Endothelial cell of umbilical vein (primary cell): Measurements from ENCODE around the gene DCUN1D2. TPM values are rescaled to one million over a fixed set of nuclear protein-coding genes. Genes with fewer than 3 reads are reported as not detected.
"Not testable (repeated sequence)": the region's sequence is repeated elsewhere in the genome, so short reads cannot be mapped to it uniquely, and the experiment has no call there.

ENCODE experiments used
- BruUV-seq: library from RNA; stranded (reverse); fragments of 400-500 nt; replicated peaks from 2 replicates; lab custom pipeline; 2021; lab: Mats Ljungman, UMichigan
- CTCF ChIA-PET: fragments of 300-600, 350-600 bp; sonication (Branson Sonifier 250); formaldehyde crosslinking; loops from one replicate; lab custom pipeline; 2021; ENCODE audit warnings: antibody characterized with exemption, inconsistent platforms; lab: Charles Lee
- POLR2A ChIA-PET: fragments of 300-600, 350-600 bp; sonication (Branson Sonifier 250); formaldehyde crosslinking; loops from one replicate; lab custom pipeline; 2021; ENCODE audit warnings: antibody characterized with exemption, inconsistent platforms; lab: Charles Lee
- DNase-seq: peaks from one replicate; pipeline ENCODE4 v3.0.0-alpha.2; 2011; ENCODE audit warnings: low read depth, low spot score
- FAIRE-seq: peaks from 2 replicates; lab custom pipeline; 2011; peaks lifted over from hg19 to GRCh38; lab: Jason Lieb, UNC
- H2AFZ ChIP-seq: 2 replicates; pipeline ENCODE4 v1.6.0; 2012; ENCODE audit warnings: low read depth, low read length, control low read depth, inconsistent platforms
- H3K27ac ChIP-seq: 2 replicates; pipeline ENCODE4 v1.5.1; 2011; ENCODE audit warnings: low read depth, mild to moderate bottlenecking, control low read depth, low read length, moderate library complexity; ENCODE audit not compliant: insufficient read depth
- H3K27me3 ChIP-seq, 2 experiments: 2 replicates each; pipeline versions ENCODE4 v1.6.0 to v1.6.1; 2011; ENCODE audit warnings: low read length in 2 of 2, mixed read lengths in 1 of 2; ENCODE audit not compliant: control insufficient read depth in 2 of 2, insufficient read depth in 2 of 2
- H3K36me3 ChIP-seq, 2 experiments: 2 replicates in 1 of 2; 3 replicates in 1 of 2; pipeline ENCODE4 v1.5.1; 2011; ENCODE audit warnings: low read length in 2 of 2, mild to moderate bottlenecking in 1 of 2, moderate library complexity in 1 of 2; ENCODE audit not compliant: control insufficient read depth in 2 of 2, insufficient read depth in 2 of 2; ENCODE audit errors: extremely low read depth in 1 of 2
- H3K4me1 ChIP-seq: 3 replicates; pipeline ENCODE4 v1.5.1; 2011; ENCODE audit warnings: mild to moderate bottlenecking, low read length; ENCODE audit not compliant: control insufficient read depth, insufficient read depth; ENCODE audit errors: extremely low read depth
- H3K4me2 ChIP-seq: 2 replicates; pipeline ENCODE4 v1.6.1; 2011; ENCODE audit warnings: low read length, control low read depth, mixed read lengths; ENCODE audit not compliant: insufficient read depth
- H3K4me3 ChIP-seq, 3 experiments: fragments of 200-600 bp in 1 of 3; sonication (generic), shearing (Covaris generic) in 1 of 3; replicated peaks in 1 of 3; 2 replicates each; pipeline ENCODE4 v1.5.1; 2011 to 2016; ENCODE audit warnings: control low read depth in 3 of 3, low read length in 3 of 3, mild to moderate bottlenecking in 2 of 3, inconsistent platforms in 1 of 3, low read depth in 1 of 3, moderate library complexity in 1 of 3; ENCODE audit not compliant: insufficient read depth in 1 of 3
- H3K79me2 ChIP-seq: 2 replicates; pipeline ENCODE4 v1.6.0; 2012; ENCODE audit warnings: low read length, inconsistent platforms; ENCODE audit not compliant: control insufficient read depth, insufficient read depth
- H3K9ac ChIP-seq: replicated peaks from 2 replicates; pipeline ENCODE3; 2011; ENCODE audit warnings: low read length, control low read depth; ENCODE audit not compliant: insufficient read depth; ENCODE audit errors: extremely low read depth
- H3K9me1 ChIP-seq: replicated peaks from 3 replicates; pipeline ENCODE4 v1.6.0; 2011; ENCODE audit warnings: mild to moderate bottlenecking, low read length; ENCODE audit not compliant: control insufficient read depth, insufficient read depth; ENCODE audit errors: extremely low read depth
- H3K9me3 ChIP-seq: replicated peaks from 2 replicates; pipeline ENCODE4 v1.5.1; 2012; ENCODE audit warnings: low read length, inconsistent platforms; ENCODE audit not compliant: control insufficient read depth, insufficient read depth
- H4K20me1 ChIP-seq: replicated peaks from 2 replicates; pipeline ENCODE3; 2011; ENCODE audit warnings: mild to moderate bottlenecking, low read length; ENCODE audit not compliant: control insufficient read depth, insufficient read depth; ENCODE audit errors: extremely low read depth
- EZH2 ChIP-seq: IDR thresholded peaks from 2 replicates; pipeline ENCODE4 v1.6.1; 2012; ENCODE audit warnings: borderline replicate concordance, low read depth, mild to moderate bottlenecking, moderate library complexity, low read length, inconsistent platforms; ENCODE audit not compliant: severe bottlenecking
- FOS ChIP-seq: IDR thresholded peaks from 2 replicates; pipeline ENCODE4 v1.6.1; 2011; ENCODE audit warnings: mild to moderate bottlenecking, low read length, moderate library complexity, borderline replicate concordance; ENCODE audit not compliant: insufficient read depth
- GATA2 ChIP-seq: IDR thresholded peaks from 2 replicates; pipeline ENCODE4 v1.7.0; 2011; ENCODE audit warnings: low read depth, mild to moderate bottlenecking, moderate library complexity, mixed read lengths, low read length; ENCODE audit not compliant: insufficient read length, insufficient read depth
- JUN ChIP-seq: IDR thresholded peaks from 2 replicates; pipeline ENCODE4 v1.6.1; 2011; ENCODE audit warnings: borderline replicate concordance, low read depth; ENCODE audit not compliant: insufficient read length, insufficient read depth
- POLR2A ChIP-seq: IDR thresholded peaks from 2 replicates; pipeline ENCODE4 v1.6.1; 2012; ENCODE audit warnings: low read depth, mild to moderate bottlenecking, control low read depth, low read length
- POLR2AphosphoS5 ChIP-seq: IDR thresholded peaks from 2 replicates; pipeline ENCODE4 v1.6.1; 2012; ENCODE audit warnings: low read depth, mild to moderate bottlenecking, control low read depth, low read length, moderate library complexity; ENCODE audit not compliant: insufficient read depth
- dilution Hi-C: fragments of 300-500 bp; cut with MboI; formaldehyde crosslinking; loops from one replicate; pipeline ENCODE4 v1.15.0; 2019; ENCODE audit warnings: low sequenced_read_pairs; ENCODE audit not compliant: extremely low pct_ligation_motif_present
- intact Hi-C: fragments of 100-400 bp; cut with micrococcal nuclease; formaldehyde crosslinking; loops from one replicate; pipeline ENCODE4 v1.10.0; 2022
- polyA plus RNA-seq, 4 experiments: library from polyadenylated mRNA; depleted of rRNA in 3 of 4; stranded (reverse) in 3 of 4; unstranded in 1 of 4; fragments of >200 nt; gene quantifications; 2 replicates each; pipeline versions ENCODE4 v1.2.1 to v1.2.3, GENCODE V29; 2011 to 2012; ENCODE audit warnings: missing spikeins in 1 of 4
- total RNA-seq: library from RNA; stranded (reverse); gene quantifications from 2 replicates; pipeline ENCODE4 v1.2.3, GENCODE V29; 2021
- TF ChIP-seq, protein P1 (sequence below): IDR thresholded peaks from 2 replicates; pipeline ENCODE4 v1.6.1; 2011; ENCODE audit not compliant: insufficient read depth, insufficient read length

DCUN1D2 gene
- total and polyA plus RNA-seq, 2 donors (not counting 3 experiments of a cell fraction or from before 2014, with no cell fraction given): 10.5 to 24.9 TPM

DNA sequence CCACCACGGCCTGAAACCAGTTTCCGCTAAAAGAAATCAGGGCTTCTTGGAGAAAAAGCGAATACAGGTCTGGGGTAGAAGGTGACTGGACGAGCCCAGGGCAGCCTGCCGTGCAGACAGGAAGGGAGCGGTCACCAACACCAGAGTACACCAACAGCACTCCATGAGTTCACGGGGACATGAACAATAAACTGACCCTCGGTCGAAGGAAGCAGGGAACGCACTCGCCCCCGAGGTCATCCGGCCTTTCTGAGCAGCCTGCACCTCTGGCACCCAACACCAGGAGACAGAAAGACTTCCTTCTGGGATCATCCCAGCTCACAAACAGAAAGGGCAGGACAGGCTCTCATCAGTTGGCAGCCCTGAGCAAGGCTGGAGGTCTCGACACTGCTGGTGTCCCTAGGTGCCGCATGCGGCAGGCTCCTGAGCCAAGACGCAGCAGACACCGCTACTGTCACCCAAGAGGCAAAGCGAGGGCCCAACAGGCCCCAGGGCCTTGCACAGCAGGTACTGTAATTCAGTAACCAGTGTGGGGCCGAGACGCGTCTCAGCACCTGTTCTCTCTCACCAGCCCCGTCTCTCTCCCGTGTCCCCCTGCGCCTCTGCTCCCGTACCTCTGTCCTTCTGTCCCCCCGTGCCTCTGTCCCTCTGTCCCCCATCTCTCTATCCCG is 18.0 kb downstream of the DCUN1D2 start:
- Histone ChIP-seq H4K20me1 (no peaks in the 10 kb centered on the region), H3K9me3 (no peaks in the 10 kb centered on the region), H3K27me3 (no peaks in the 10 kb centered on the region), H3K79me2 (no peaks in the 10 kb centered on the region), H3K9me1 (no peaks in the 10 kb centered on the region), H3K4me2 (no peak overlapping the region), H2AFZ (no peak overlapping the region), H3K4me1 (peaks cover 5% of the 10 kb centered on the region), H3K9ac (no peak overlapping the region), H3K27ac (no peak overlapping the region), H3K36me3 (peaks cover 2 to 8% of the 10 kb centered on the region in 2 experiments), H3K4me3 (no peak overlapping the region)
- BruUV-seq: no TSS peak
- TF ChIP-seq EZH2 (no peak), GATA2 (no peak), FOS (no peak), POLR2A (no peak), JUN (no peak), POLR2AphosphoS5 (no peak)
- FAIRE-seq: peak; percentile 59
- intact Hi-C loops (no loop called here), dilution Hi-C loops (no loop called here)
- ChIA-PET CTCF (no interaction called here), POLR2A (no interaction called here)
- DNase-seq: peak; percentile 21

DNA sequence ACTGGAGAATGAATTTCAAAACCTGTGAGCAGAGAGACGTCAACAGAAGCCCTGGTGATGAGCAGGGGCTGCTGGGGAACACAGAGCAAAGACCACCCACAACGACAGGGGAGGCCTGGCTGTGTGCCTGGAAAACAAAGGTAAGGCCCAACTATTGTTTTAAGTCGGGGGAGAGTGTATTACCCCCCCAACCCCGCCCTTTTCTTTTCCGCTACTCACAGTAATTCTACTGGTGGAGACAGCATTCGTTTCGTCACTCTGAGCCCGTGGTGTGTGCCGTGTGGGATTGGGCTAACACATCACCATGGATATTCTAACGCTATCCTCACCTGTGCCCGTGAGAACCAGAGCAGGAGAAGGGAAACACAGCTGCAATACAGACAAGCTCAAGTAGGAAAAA is 18.7 kb downstream of the DCUN1D2 start:
- H3K79me2 ChIP-seq: no peaks in the 10 kb centered on the region
- DNase-seq (no peak), FAIRE-seq (no peak)
- POLR2A ChIA-PET: no interaction called here
- TF ChIP-seq POLR2AphosphoS5 (no peak), FOS (no peak), JUN (no peak), POLR2A (no peak), GATA2 (no peak)
- TF ChIP-seq, protein P1, sequence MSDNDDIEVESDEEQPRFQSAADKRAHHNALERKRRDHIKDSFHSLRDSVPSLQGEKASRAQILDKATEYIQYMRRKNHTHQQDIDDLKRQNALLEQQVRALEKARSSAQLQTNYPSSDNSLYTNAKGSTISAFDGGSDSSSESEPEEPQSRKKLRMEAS: no peak
- BruUV-seq: no TSS peak
- H3K36me3 ChIP-seq: peaks cover 4 to 8% of the 10 kb centered on the region in 2 experiments
- H3K4me3 ChIP-seq: no peak overlapping the region
- H4K20me1 ChIP-seq: no peaks in the 10 kb centered on the region
- no peaks in the 10 kb centered on the region for H3K9me1 ChIP-seq
- H2AFZ ChIP-seq: no peak overlapping the region
- peaks cover 5% of the 10 kb centered on the region for H3K4me1 ChIP-seq
- no peaks in the 10 kb centered on the region for H3K27me3 ChIP-seq
- H3K27ac ChIP-seq: no peak overlapping the region
- H3K9ac ChIP-seq: no peak overlapping the region
- dilution Hi-C loops: no loop called here
- intact Hi-C loops: no loop called here
- CTCF ChIA-PET: no interaction called here
- no peaks in the 10 kb centered on the region for H3K9me3 ChIP-seq
- no peak overlapping the region for H3K4me2 ChIP-seq

DNA sequence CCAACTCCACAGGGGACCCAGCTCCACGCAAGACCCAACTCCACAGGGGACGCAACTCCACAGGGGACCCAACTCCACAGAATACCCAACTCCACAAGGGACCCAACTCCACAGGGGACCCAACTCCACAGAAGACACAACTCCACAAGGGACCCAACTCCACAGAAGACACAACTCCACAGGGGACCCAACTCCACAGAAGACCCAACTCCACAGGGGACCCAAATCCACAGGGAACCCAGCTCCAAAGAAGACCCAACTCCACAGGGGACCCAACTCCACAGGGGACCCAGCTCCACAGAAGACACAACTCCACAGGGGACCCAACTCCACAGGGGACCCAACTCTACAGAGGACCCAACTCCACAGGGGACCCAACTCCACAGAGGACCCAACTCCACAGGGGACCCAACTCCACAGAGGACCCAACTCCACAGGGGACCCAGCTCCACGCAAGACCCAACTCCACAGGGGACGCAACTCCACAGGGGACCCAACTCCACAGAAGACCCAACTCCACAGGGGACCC is 19.8 kb downstream of the DCUN1D2 start:
- CTCF ChIA-PET, intact Hi-C loops, H2AFZ ChIP-seq, H3K79me2 ChIP-seq, H3K9me1 ChIP-seq, H3K4me1 ChIP-seq, H3K27ac ChIP-seq, H3K4me2 ChIP-seq, H3K9me3 ChIP-seq, H3K27me3 ChIP-seq, DNase-seq, H4K20me1 ChIP-seq, BruUV-seq, H3K4me3 ChIP-seq, POLR2A ChIA-PET, dilution Hi-C loops, FAIRE-seq, H3K9ac ChIP-seq, H3K36me3 ChIP-seq: not testable (repeated sequence)
